HepG2 (cell line): ENCODE measurements around the gene DGUOK. TPM values are rescaled to one million over a fixed set of nuclear protein-coding genes. Genes with fewer than 3 reads are reported as not detected.

ENCODE experiments used
- ATAC-seq: fragments of 200-7000 bp; cut with Tn5 transposase; 3 replicates; pipeline ENCODE4 v1.9.1; 2020; ENCODE audit warnings: mild to moderate bottlenecking, moderate library complexity
- BruUV-seq: library from RNA; stranded (reverse); fragments of 400-500 nt; replicated peaks from 2 replicates; lab custom pipeline; 2021; lab: Mats Ljungman, UMichigan
- CTCF ChIA-PET: fragments of 300-600 bp; formaldehyde crosslinking; extraction: SDS; loops from one replicate; lab custom pipeline; 2021; ENCODE audit warnings: low total read pairs, inconsistent platforms, low intra/inter-chr PET ratio; lab: Yijun Ruan, JAX
- POLR2A ChIA-PET: fragments of 350-600 bp; sonication (Branson Sonifier 250); formaldehyde crosslinking; loops from one replicate; lab custom pipeline; 2020; ENCODE audit warnings: antibody characterized with exemption, inconsistent platforms; lab: Yijun Ruan, JAX
- DNase-seq: peaks from one replicate; pipeline ENCODE4 v3.0.0-alpha.2; 2015; ENCODE audit warnings: low spot score
- FAIRE-seq: peaks from 3 replicates; lab custom pipeline; 2011; peaks lifted over from hg19 to GRCh38; lab: Jason Lieb, UNC
- H2AFZ ChIP-seq: one replicate; pipeline ENCODE4 v1.6.1; 2011; ENCODE audit warnings: low read length, inconsistent platforms
- H3K27ac ChIP-seq: fragments of 300-600 bp; 3 replicates; pipeline ENCODE4 v1.8.0; 2011; ENCODE audit warnings: mixed run types, mild to moderate bottlenecking, mixed read lengths, low read length, inconsistent platforms; ENCODE audit not compliant: insufficient read depth; ENCODE audit errors: extremely low read length
- H3K27me3 ChIP-seq, 2 experiments: fragments of 200-600 bp in 1 of 2; 2 replicates in 1 of 2; 3 replicates in 1 of 2; pipeline versions ENCODE4 v1.6.0 to v1.8.0; 2011; ENCODE audit warnings: low read length in 2 of 2, mild to moderate bottlenecking in 2 of 2, moderate library complexity in 2 of 2, inconsistent platforms in 1 of 2; ENCODE audit not compliant: insufficient read depth in 2 of 2, control insufficient read depth in 1 of 2
- H3K36me3 ChIP-seq, 2 experiments: fragments of 200-600 bp in 1 of 2; replicated peaks in 1 of 2; 2 replicates in 1 of 2; 3 replicates in 1 of 2; pipeline versions ENCODE4 v1.5.1 to v1.8.0; 2011; ENCODE audit warnings: low read length in 2 of 2, inconsistent platforms in 1 of 2; ENCODE audit not compliant: insufficient read depth in 2 of 2, control insufficient read depth in 1 of 2
- H3K4me1 ChIP-seq: 2 replicates; pipeline ENCODE4 v1.5.1; 2012; ENCODE audit warnings: low read length, inconsistent platforms; ENCODE audit not compliant: insufficient read depth
- H3K4me2 ChIP-seq: 2 replicates; pipeline ENCODE4 v1.6.0; 2011; ENCODE audit warnings: low read depth, low read length, inconsistent platforms
- H3K4me3 ChIP-seq, 3 experiments: fragments of 200-600 bp in 1 of 3; sonication (generic), shearing (Covaris generic) in 1 of 3; replicated peaks in 1 of 3; 2 replicates each; pipeline ENCODE4 v1.5.1; 2011 to 2016; ENCODE audit warnings: low read length in 3 of 3, inconsistent platforms in 2 of 3, low read depth in 2 of 3, mild to moderate bottlenecking in 2 of 3, control low read depth in 1 of 3, mixed read lengths in 1 of 3; ENCODE audit not compliant: insufficient read depth in 1 of 3
- H3K79me2 ChIP-seq: one replicate; pipeline ENCODE4 v1.6.1; 2011; ENCODE audit warnings: low read length, inconsistent platforms; ENCODE audit not compliant: insufficient read depth
- H3K9ac ChIP-seq: 2 replicates; pipeline ENCODE4 v1.6.0; 2011; ENCODE audit warnings: mild to moderate bottlenecking, low read depth, low read length, inconsistent platforms; ENCODE audit not compliant: insufficient read depth
- H3K9me3 ChIP-seq: 2 replicates; pipeline ENCODE4 v1.5.1; 2012; ENCODE audit warnings: mild to moderate bottlenecking, low read length
- H4K20me1 ChIP-seq: 2 replicates; pipeline ENCODE4 v1.6.0; 2011; ENCODE audit warnings: inconsistent platforms, mild to moderate bottlenecking, low read length, moderate library complexity; ENCODE audit not compliant: insufficient read depth
- HOXD1 ChIP-seq: sonication (generic); formaldehyde crosslinking; IDR thresholded peaks from 2 replicates; pipeline ENCODE4 v1.5.0; 2020; ENCODE audit warnings: missing genetic modification reagents
- RFX1 ChIP-seq: fragments of 450-650 bp; IDR thresholded peaks from 2 replicates; pipeline ENCODE4 v1.6.1; 2017
- TOE1 ChIP-seq: sonication (generic); formaldehyde crosslinking; IDR thresholded peaks from 2 replicates; pipeline ENCODE4 v1.4.0; 2020; ENCODE audit warnings: mild to moderate bottlenecking, missing genetic modification reagents
- ZFP1 ChIP-seq: IDR thresholded peaks from 2 replicates; pipeline ENCODE4 v1.6.1; 2016
- ZNF615 ChIP-seq: sonication (generic); formaldehyde crosslinking; IDR thresholded peaks from 2 replicates; pipeline ENCODE4 v1.5.0; 2020; ENCODE audit warnings: mild to moderate bottlenecking, missing genetic modification reagents, borderline replicate concordance
- WGBS: methylation state at CpG from one replicate; pipeline ENCODE4 v1.1.6; 2017; ENCODE audit warnings: low lambda C conversion rate; 5-methylcytosine and 5-hydroxymethylcytosine counted together
- in situ Hi-C: cut with HindIII; loops from 2 replicates; pipeline ENCODE4 v1.10.0; 2017; ENCODE audit warnings: low pct_unique_long_range_greater_than_20kb; ENCODE audit not compliant: extremely low pct_ligation_motif_present
- intact Hi-C: fragments of 100-400 bp; cut with micrococcal nuclease; formaldehyde crosslinking; loops from one replicate; pipeline ENCODE4 v1.10.0; 2022; ENCODE audit not compliant: unreplicated experiment
- polyA plus RNA-seq, 8 experiments: library from polyadenylated mRNA; depleted of rRNA in 3 of 8; stranded (reverse) in 7 of 8; unstranded in 1 of 8; fragments of >200 nt; fragmentation: Illumina TruSeq in 4 of 8; extraction: Trizol in 4 of 8; gene quantifications; 2 replicates each; pipeline versions ENCODE4 v1.2.1 to v1.2.3, GENCODE V29; 2011 to 2016; ENCODE audit warnings: low read depth in 4 of 8, missing spikeins in 1 of 8, mixed read lengths in 1 of 8; ENCODE audit not compliant: insufficient read depth in 1 of 8
- total RNA-seq, 5 experiments: library from RNA; depleted of rRNA; stranded (reverse); fragments of >200 nt; fragmentation: Illumina TruSeq; extraction: Trizol; gene quantifications; 2 replicates each; pipeline ENCODE4 v1.2.3, GENCODE V29; 2016; ENCODE audit warnings: low read depth in 1 of 5
- TF ChIP-seq, protein P1 (sequence below), 2 experiments: sonication (generic) in 1 of 2; formaldehyde crosslinking in 1 of 2; IDR thresholded peaks; 2 replicates each; pipeline versions ENCODE4 v1.5.1 to v1.6.1; 2011 to 2020; ENCODE audit warnings: borderline replicate concordance in 1 of 2, low read depth in 1 of 2, low read length in 1 of 2, mild to moderate bottlenecking in 1 of 2, missing genetic modification reagents in 1 of 2, moderate library complexity in 1 of 2
- TF ChIP-seq, protein P2 (sequence below): sonication (generic); formaldehyde crosslinking; IDR thresholded peaks from 2 replicates; pipeline ENCODE4 v1.5.0; 2020; ENCODE audit warnings: missing genetic modification reagents
- TF ChIP-seq, protein P3 (sequence below): sonication (generic); formaldehyde crosslinking; IDR thresholded peaks from 2 replicates; pipeline ENCODE4 v1.9.0; 2022; ENCODE audit warnings: low read depth, missing genetic modification reagents

DGUOK gene
- total and polyA plus RNA-seq, 2 of the 13 experiments (the other 11 are each of a cell fraction or from before 2014, with no cell fraction given): 105 to 137 TPM

DNA sequence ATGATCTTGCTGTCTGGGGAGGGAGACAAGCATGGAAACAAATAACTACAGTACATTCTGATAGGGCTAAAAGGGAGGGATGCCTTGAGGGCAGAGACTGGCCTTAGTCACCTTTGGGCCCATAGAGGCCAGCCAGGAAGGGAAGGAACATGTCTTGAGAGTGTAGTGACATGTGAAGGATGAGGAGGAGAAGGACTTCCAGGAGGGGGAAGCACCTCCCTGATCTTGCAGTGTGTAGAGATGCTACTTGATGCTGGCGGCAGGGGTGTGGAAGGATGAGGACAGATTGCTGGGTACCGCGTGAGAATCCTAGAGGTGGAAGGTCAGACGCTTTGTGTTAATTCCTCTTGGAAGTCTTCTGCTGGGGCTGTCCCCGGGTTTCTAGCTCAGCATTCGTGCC is 71.1 kb downstream of the DGUOK start (continued):
- TF ChIP-seq, protein P1, sequence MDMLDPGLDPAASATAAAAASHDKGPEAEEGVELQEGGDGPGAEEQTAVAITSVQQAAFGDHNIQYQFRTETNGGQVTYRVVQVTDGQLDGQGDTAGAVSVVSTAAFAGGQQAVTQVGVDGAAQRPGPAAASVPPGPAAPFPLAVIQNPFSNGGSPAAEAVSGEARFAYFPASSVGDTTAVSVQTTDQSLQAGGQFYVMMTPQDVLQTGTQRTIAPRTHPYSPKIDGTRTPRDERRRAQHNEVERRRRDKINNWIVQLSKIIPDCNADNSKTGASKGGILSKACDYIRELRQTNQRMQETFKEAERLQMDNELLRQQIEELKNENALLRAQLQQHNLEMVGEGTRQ (IDR thresholded peaks at IDR 0.05; ENCODE audit: low read depth, low read length): no peak
- TF ChIP-seq, protein P1 (CRISPR knock-in tag; IDR thresholded peaks at IDR 0.05; ENCODE audit: borderline replicate concordance): no peak
- TF ChIP-seq, protein P2, sequence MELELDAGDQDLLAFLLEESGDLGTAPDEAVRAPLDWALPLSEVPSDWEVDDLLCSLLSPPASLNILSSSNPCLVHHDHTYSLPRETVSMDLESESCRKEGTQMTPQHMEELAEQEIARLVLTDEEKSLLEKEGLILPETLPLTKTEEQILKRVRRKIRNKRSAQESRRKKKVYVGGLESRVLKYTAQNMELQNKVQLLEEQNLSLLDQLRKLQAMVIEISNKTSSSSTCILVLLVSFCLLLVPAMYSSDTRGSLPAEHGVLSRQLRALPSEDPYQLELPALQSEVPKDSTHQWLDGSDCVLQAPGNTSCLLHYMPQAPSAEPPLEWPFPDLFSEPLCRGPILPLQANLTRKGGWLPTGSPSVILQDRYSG (CRISPR knock-in tag): no peak
- no peak for TF ChIP-seq ZNF615 (CRISPR knock-in tag)
- no peak for TF ChIP-seq ZFP1
- TF ChIP-seq TOE1 (CRISPR knock-in tag): no peak

DNA sequence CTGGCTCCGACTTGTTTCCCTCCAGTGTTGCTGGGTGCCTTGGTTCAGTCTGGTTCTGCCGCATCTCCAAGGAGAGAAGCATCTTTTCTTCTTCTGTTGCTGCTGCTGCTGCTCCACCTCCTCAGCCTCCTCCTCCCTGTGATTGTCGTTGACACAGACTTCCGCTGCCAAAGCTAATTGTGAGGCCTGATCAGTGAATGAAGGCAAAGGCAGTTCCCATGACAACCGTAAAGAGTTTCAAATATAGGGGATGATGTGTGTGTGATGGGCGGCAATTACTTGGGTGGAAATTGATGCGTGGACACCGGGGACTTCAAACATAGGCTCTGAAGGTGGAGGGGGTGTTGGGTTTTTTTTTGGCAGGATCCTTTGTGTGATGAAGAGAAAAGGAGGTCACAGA is 71.8 kb downstream of the DGUOK start:
- Histone ChIP-seq H3K9me3 (no peaks in the 10 kb centered on the region), H3K27me3 (no peaks in the 10 kb centered on the region), H3K4me3 (no peak overlapping the region), H3K4me2 (no peak overlapping the region), H3K27ac (no peak overlapping the region), H4K20me1 (peaks cover 25% of the 10 kb centered on the region), H3K4me1 (peaks cover 28% of the 10 kb centered on the region), H3K36me3 (peaks cover 7 to 35% of the 10 kb centered on the region in 2 experiments; a peak in 3 of 5 replicates), H2AFZ (no peak overlapping the region), H3K79me2 (peaks cover 66% of the 10 kb centered on the region), H3K9ac (no peak overlapping the region)
- ATAC-seq: no peak
- intact Hi-C loops (no loop called here), in situ Hi-C loops (no loop called here)
- no peak for DNase-seq
- CTCF ChIA-PET: no interaction called here
- TF ChIP-seq RFX1 (peak; percentile 18; the same call in 1 of the 2 replicates), HOXD1 (CRISPR knock-in tag) (no peak)
- TF ChIP-seq, protein P3, sequence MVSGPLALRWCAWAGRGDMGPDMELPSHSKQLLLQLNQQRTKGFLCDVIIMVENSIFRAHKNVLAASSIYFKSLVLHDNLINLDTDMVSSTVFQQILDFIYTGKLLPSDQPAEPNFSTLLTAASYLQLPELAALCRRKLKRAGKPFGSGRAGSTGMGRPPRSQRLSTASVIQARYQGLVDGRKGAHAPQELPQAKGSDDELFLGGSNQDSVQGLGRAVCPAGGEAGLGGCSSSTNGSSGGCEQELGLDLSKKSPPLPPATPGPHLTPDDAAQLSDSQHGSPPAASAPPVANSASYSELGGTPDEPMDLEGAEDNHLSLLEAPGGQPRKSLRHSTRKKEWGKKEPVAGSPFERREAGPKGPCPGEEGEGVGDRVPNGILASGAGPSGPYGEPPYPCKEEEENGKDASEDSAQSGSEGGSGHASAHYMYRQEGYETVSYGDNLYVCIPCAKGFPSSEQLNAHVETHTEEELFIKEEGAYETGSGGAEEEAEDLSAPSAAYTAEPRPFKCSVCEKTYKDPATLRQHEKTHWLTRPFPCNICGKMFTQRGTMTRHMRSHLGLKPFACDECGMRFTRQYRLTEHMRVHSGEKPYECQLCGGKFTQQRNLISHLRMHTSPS (CRISPR knock-in tag): no peak
- no peak for FAIRE-seq
- 95% methylated on average over 8 of the region's 8 CpGs for WGBS
- POLR2A ChIA-PET: no interaction called here
- BruUV-seq: no TSS peak
